Mesendoderm (in vitro differentiated cells): ENCODE measurements around the gene HRH2.

Experiments used
- DNase-seq: peaks from one replicate; pipeline ENCODE4 v3.0.0; 2013
- H2AK5ac ChIP-seq: 2 replicates; pipeline ENCODE4 v1.6.1; 2013; ENCODE audit warnings: low read length, inconsistent platforms
- H2BK120ac ChIP-seq: 2 replicates; pipeline ENCODE4 v1.6.1; 2013; ENCODE audit warnings: low read depth, mild to moderate bottlenecking, low read length, moderate library complexity, mixed read lengths
- H2BK15ac ChIP-seq: replicated peaks from 2 replicates; pipeline ENCODE4 v1.6.1; 2013; ENCODE audit warnings: low read depth, mild to moderate bottlenecking, moderate library complexity
- H2BK5ac ChIP-seq: 2 replicates; pipeline ENCODE4 v1.6.1; 2013; ENCODE audit warnings: low read length, inconsistent platforms
- H3K18ac ChIP-seq: 2 replicates; pipeline ENCODE4 v1.6.1; 2013; ENCODE audit warnings: mild to moderate bottlenecking, low read length, mixed read lengths
- H3K23ac ChIP-seq: one replicate; pipeline ENCODE4 v1.6.1; 2013; ENCODE audit warnings: low read length
- H3K27ac ChIP-seq: 2 replicates; pipeline ENCODE4 v1.5.1; 2013; ENCODE audit warnings: low read depth, mild to moderate bottlenecking, inconsistent platforms, low read length, moderate library complexity
- H3K27me3 ChIP-seq: 2 replicates; pipeline ENCODE4 v1.6.1; 2013; ENCODE audit warnings: low read length, control low read depth, mild to moderate bottlenecking, inconsistent platforms; ENCODE audit not compliant: insufficient read depth, poor library complexity
- H3K36me3 ChIP-seq: 2 replicates; pipeline ENCODE4 v1.6.1; 2013; ENCODE audit warnings: low read length, inconsistent platforms; ENCODE audit not compliant: control insufficient read depth, insufficient read depth
- H3K4ac ChIP-seq: one replicate; pipeline ENCODE4 v1.6.1; 2013; ENCODE audit warnings: low read depth, mild to moderate bottlenecking, low read length, moderate library complexity
- H3K4me1 ChIP-seq: 2 replicates; pipeline ENCODE4 v1.6.1; 2013; ENCODE audit warnings: low read depth, low read length, inconsistent platforms; ENCODE audit not compliant: control insufficient read depth
- H3K4me2 ChIP-seq: 2 replicates; pipeline ENCODE4 v1.6.1; 2013; ENCODE audit warnings: low read length
- H3K4me3 ChIP-seq: 2 replicates; pipeline ENCODE4 v1.5.1; 2013; ENCODE audit warnings: mild to moderate bottlenecking, low read length
- H3K56ac ChIP-seq: one replicate; pipeline ENCODE4 v1.6.1; 2013; ENCODE audit warnings: low read length
- H3K79me1 ChIP-seq: 2 replicates; pipeline ENCODE4 v1.6.1; 2013; ENCODE audit warnings: low read length, inconsistent platforms
- H3K79me2 ChIP-seq: 2 replicates; pipeline ENCODE4 v1.6.1; 2013; ENCODE audit warnings: mild to moderate bottlenecking, low read length; ENCODE audit not compliant: control insufficient read depth, insufficient read depth
- H3K9ac ChIP-seq: 2 replicates; pipeline ENCODE4 v1.6.1; 2013; ENCODE audit warnings: low read length, inconsistent platforms
- H4K5ac ChIP-seq: one replicate; pipeline ENCODE4 v1.6.1; 2013; ENCODE audit warnings: low read length
- H4K8ac ChIP-seq: one replicate; pipeline ENCODE4 v1.6.1; 2013; ENCODE audit warnings: low read depth, mild to moderate bottlenecking, control low read depth, low read length, moderate library complexity
- WGBS: extraction: QIAGEN DNeasy Blood & Tissue Kit; methylation state at CpG from one replicate; pipeline ENCODE4 v1.1.7; 2013; ENCODE audit warnings: low lambda C conversion rate, missing lambda C conversion rate; ENCODE audit not compliant: insufficient coverage; ENCODE audit errors: extremely low coverage; 5-methylcytosine and 5-hydroxymethylcytosine counted together

HRH2 gene

DNA sequence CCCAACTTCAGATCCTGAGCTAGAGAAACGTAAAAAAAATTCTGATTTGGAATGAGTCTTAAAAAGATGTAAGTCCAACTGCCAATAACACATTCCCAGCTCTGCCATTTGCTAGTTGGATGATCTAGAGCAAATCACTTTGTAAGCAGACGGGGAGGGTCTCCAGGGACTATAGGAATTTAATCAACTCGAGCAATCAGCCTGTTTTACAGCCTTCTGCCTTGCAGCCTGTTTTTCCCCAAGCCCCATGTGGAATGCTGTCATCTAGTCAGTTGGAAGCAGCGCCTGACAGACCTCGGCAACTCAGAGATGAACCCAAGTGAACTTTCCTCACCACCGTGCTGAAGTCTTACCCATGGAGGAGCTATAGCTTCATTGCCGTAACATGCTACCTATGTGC lies 34.8 kb upstream of the HRH2 start:
- H3K56ac ChIP-seq, result no peak overlapping the region
- no peak overlapping the region for H3K18ac ChIP-seq
- peak; percentile 70 for DNase-seq
- H3K79me1 ChIP-seq, result no peaks in the 10 kb centered on the region
- no peak overlapping the region for H2AK5ac ChIP-seq
- no peaks in the 10 kb centered on the region for H3K36me3 ChIP-seq
- no CpG with 5 or more reads among the region's 7 CpGs for WGBS
- no peak overlapping the region for H3K23ac ChIP-seq
- H2BK5ac ChIP-seq, result no peak overlapping the region
- H3K79me2 ChIP-seq, result no peaks in the 10 kb centered on the region
- H2BK15ac ChIP-seq, result no peak overlapping the region
- H4K5ac ChIP-seq, result no peak overlapping the region
- no peaks in the 10 kb centered on the region for H3K27me3 ChIP-seq
- H4K8ac ChIP-seq, result no peak overlapping the region
- no peak overlapping the region for H2BK120ac ChIP-seq
- no peak overlapping the region for H3K4me2 ChIP-seq
- no peak overlapping the region for H3K4me3 ChIP-seq
- no peak overlapping the region for H3K4ac ChIP-seq
- no peak overlapping the region for H3K9ac ChIP-seq
- no peak overlapping the region for H3K27ac ChIP-seq
- H3K4me1 ChIP-seq, result no peaks in the 10 kb centered on the region

DNA sequence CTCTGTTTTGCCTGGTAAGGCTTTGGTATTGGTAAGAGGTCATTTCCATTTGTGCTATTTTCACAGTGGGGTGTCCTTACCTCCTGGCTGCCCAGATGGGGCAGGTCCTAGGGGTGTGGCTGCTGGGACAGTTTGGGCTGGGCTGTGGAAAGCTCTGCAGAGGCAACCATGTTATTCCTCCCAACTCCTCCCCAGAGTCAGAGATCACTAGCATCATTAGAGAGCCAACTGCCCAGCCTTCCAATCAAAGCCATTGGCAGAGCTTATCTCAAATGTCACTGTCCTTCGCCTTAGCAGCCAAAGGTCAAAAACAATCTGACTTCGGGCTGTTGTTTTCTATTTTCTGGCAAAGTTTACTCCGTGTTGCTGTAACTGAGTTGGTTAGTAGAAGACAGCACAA lies 33.6 kb upstream of the HRH2 start:
- no peaks in the 10 kb centered on the region for H3K79me1 ChIP-seq
- no peak overlapping the region for H2AK5ac ChIP-seq
- no peak for DNase-seq
- no peak overlapping the region for H2BK120ac ChIP-seq
- H2BK15ac ChIP-seq, result no peak overlapping the region
- no peak overlapping the region for H3K9ac ChIP-seq
- H3K79me2 ChIP-seq, result no peaks in the 10 kb centered on the region
- no peaks in the 10 kb centered on the region for H3K27me3 ChIP-seq
- H3K27ac ChIP-seq, result no peak overlapping the region
- no peak overlapping the region for H3K18ac ChIP-seq
- no peaks in the 10 kb centered on the region for H3K4me1 ChIP-seq
- H3K4ac ChIP-seq, result no peak overlapping the region
- no peak overlapping the region for H4K5ac ChIP-seq
- no peak overlapping the region for H4K8ac ChIP-seq
- no peak overlapping the region for H3K4me3 ChIP-seq
- no peak overlapping the region for H3K56ac ChIP-seq
- H2BK5ac ChIP-seq, result no peak overlapping the region
- no peak overlapping the region for H3K4me2 ChIP-seq
- H3K23ac ChIP-seq, result no peak overlapping the region
- WGBS, result no CpG with 5 or more reads among the region's 3 CpGs
- H3K36me3 ChIP-seq, result no peaks in the 10 kb centered on the region

DNA sequence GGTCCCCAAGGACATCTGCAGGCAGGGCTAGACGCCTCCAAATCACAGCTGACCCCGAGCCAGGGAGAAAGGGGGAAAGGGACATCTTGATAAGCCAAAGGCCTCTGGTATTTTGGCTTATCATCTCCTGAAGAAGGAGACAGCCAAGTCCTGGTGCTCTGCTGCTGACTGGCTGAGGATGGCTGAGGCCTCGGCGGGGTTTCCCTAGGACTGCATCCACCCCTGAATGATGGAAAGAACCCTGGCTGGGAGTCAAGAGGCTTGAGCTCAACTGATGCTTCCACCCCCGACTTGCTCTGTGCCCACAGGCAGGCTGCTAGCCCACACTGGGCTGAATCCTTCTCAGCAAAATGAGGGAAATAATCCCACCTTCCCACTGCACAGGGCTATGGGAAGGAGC lies 30.9 kb upstream of the HRH2 start:
- DNase-seq, result no peak
- Histone ChIP-seq H3K23ac (no peak overlapping the region), H2BK15ac (no peak overlapping the region), H3K4me1 (no peaks in the 10 kb centered on the region), H3K18ac (no peak overlapping the region), H3K56ac (no peak overlapping the region), H4K5ac (no peak overlapping the region), H3K79me1 (no peaks in the 10 kb centered on the region), H3K79me2 (no peaks in the 10 kb centered on the region), H3K9ac (no peak overlapping the region), H2BK5ac (no peak overlapping the region), H3K4me2 (no peak overlapping the region), H3K4me3 (no peak overlapping the region), H2AK5ac (no peak overlapping the region), H4K8ac (no peak overlapping the region), H3K4ac (no peak overlapping the region), H3K36me3 (no peaks in the 10 kb centered on the region), H2BK120ac (no peak overlapping the region), H3K27me3 (no peaks in the 10 kb centered on the region), H3K27ac (no peak overlapping the region)
- WGBS, result no CpG with 5 or more reads among the region's 5 CpGs

DNA sequence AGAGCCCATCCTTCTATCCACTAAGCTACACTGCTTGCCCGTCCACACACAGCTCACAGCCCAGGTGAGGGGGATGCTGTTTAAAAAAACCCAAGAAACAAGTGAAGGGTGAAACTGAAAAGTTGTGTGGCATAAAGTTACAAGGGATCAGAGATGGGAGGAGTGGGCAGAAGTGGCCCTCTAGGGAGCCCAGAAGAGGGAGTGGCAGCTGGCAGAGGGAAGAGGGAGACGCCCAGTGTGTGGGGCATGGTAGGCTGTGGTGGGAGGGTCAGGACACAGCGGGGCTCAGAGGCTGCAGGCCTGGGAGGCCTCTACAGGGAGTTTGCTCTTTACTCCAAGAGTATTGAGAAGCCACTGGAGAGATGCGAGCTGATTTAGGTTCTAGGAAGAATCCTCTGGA lies 30.1 kb upstream of the HRH2 start:
- no peak overlapping the region for H3K18ac ChIP-seq
- no peak overlapping the region for H2BK15ac ChIP-seq
- H4K8ac ChIP-seq, result no peak overlapping the region
- H3K79me2 ChIP-seq, result no peaks in the 10 kb centered on the region
- H2AK5ac ChIP-seq, result no peak overlapping the region
- no peaks in the 10 kb centered on the region for H3K79me1 ChIP-seq
- no peak overlapping the region for H2BK5ac ChIP-seq
- H3K4me3 ChIP-seq, result no peak overlapping the region
- no peaks in the 10 kb centered on the region for H3K4me1 ChIP-seq
- no CpG with 5 or more reads among the region's 4 CpGs for WGBS
- no peak overlapping the region for H3K23ac ChIP-seq
- H3K4me2 ChIP-seq, result no peak overlapping the region
- no peak overlapping the region for H4K5ac ChIP-seq
- no peak for DNase-seq
- no peak overlapping the region for H3K27ac ChIP-seq
- H3K56ac ChIP-seq, result no peak overlapping the region
- H3K4ac ChIP-seq, result no peak overlapping the region
- H3K36me3 ChIP-seq, result no peaks in the 10 kb centered on the region
- no peak overlapping the region for H2BK120ac ChIP-seq
- H3K27me3 ChIP-seq, result no peaks in the 10 kb centered on the region
- no peak overlapping the region for H3K9ac ChIP-seq

DNA sequence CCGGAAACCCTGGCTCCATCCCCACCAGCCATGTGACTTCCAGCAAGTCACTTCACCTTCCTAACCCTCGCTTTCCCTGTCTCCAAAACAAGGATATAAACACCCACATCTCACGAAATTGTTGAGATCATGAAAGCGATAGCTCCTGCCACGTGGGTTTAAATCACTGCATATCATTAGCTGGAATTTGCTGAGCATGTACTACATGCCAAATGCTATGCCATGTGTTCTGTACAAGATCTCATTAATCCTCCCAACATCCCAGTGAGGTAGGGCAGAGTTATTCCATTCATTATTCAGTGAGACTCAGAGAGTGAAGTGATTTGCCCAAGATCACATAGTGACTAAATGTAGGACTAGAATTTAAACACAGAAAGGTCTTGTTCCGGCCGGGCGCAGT lies 29.2 kb upstream of the HRH2 start:
- H4K5ac ChIP-seq, result no peak overlapping the region
- no peak overlapping the region for H3K56ac ChIP-seq
- H3K27me3 ChIP-seq, result no peaks in the 10 kb centered on the region
- H2AK5ac ChIP-seq, result no peak overlapping the region
- no peak overlapping the region for H3K18ac ChIP-seq
- no peaks in the 10 kb centered on the region for H3K36me3 ChIP-seq
- H3K4me3 ChIP-seq, result no peak overlapping the region
- DNase-seq, result no peak
- no peaks in the 10 kb centered on the region for H3K79me1 ChIP-seq
- no peak overlapping the region for H4K8ac ChIP-seq
- no peaks in the 10 kb centered on the region for H3K4me1 ChIP-seq
- H2BK5ac ChIP-seq, result no peak overlapping the region
- H3K79me2 ChIP-seq, result no peaks in the 10 kb centered on the region
- H3K4me2 ChIP-seq, result no peak overlapping the region
- H2BK15ac ChIP-seq, result no peak overlapping the region
- no peak overlapping the region for H3K9ac ChIP-seq
- H3K23ac ChIP-seq, result no peak overlapping the region
- H3K4ac ChIP-seq, result no peak overlapping the region
- no peak overlapping the region for H3K27ac ChIP-seq
- H2BK120ac ChIP-seq, result no peak overlapping the region
- WGBS, result no CpG with 5 or more reads among the region's 8 CpGs

DNA sequence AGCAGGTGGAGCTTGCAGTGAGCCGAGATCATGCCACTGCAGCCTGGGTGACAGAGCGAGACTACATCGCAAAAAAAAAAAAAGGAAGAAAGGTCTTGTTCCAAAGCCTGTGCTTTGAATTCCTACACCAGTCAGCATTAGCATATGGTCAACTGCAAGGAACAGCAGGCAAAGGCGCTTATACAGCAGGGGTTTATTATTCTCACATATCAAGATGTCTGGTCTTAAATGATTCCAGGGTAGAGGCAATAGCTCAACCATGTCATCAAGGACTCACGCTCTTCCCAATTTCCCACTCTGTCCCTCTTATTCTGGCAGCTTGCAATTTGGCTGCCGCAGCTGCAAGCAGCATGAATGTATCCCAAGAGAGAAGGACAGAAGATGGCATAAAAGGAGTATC lies 28.6 kb upstream of the HRH2 start:
- no peaks in the 10 kb centered on the region for H3K79me2 ChIP-seq
- no peak overlapping the region for H2BK5ac ChIP-seq
- no peak overlapping the region for H4K8ac ChIP-seq
- H3K4me3 ChIP-seq, result no peak overlapping the region
- H3K23ac ChIP-seq, result no peak overlapping the region
- no peak overlapping the region for H2BK15ac ChIP-seq
- H3K36me3 ChIP-seq, result no peaks in the 10 kb centered on the region
- no peak overlapping the region for H2AK5ac ChIP-seq
- no CpG with 5 or more reads among the region's 6 CpGs for WGBS
- no peak overlapping the region for H3K9ac ChIP-seq
- no peaks in the 10 kb centered on the region for H3K27me3 ChIP-seq
- no peak overlapping the region for H3K4me2 ChIP-seq
- no peak for DNase-seq
- no peak overlapping the region for H3K56ac ChIP-seq
- H3K18ac ChIP-seq, result no peak overlapping the region
- H2BK120ac ChIP-seq, result no peak overlapping the region
- H3K27ac ChIP-seq, result no peak overlapping the region
- H3K4ac ChIP-seq, result no peak overlapping the region
- H3K79me1 ChIP-seq, result no peaks in the 10 kb centered on the region
- no peaks in the 10 kb centered on the region for H3K4me1 ChIP-seq
- no peak overlapping the region for H4K5ac ChIP-seq
